ENCODE data around the gene RASA3. TPM values are rescaled to one million over a fixed set of nuclear protein-coding genes. Genes with fewer than 3 reads are reported as not detected.

RASA3 gene
- total and polyA plus RNA-seq, 2 donors (not counting 3 experiments of a cell fraction or from before 2014, with no cell fraction given): 26.5 to 53.8 TPM

GRCh38 chr13:114017966-114018365 is 114.5 kb downstream of the RASA3 start:
- Histone ChIP-seq H4K20me1 (replicated peaks; ENCODE audit: control insufficient read depth, extremely low read depth, insufficient read depth, low read length) (no peaks in the 10 kb centered on the region), H3K27me3 (ENCODE audit: control insufficient read depth in 2 of 2, insufficient read depth in 2 of 2, low read length in 2 of 2) (no peaks in the 10 kb centered on the region), H3K79me2 (ENCODE audit: control insufficient read depth, insufficient read depth, low read length) (no peaks in the 10 kb centered on the region), H3K27ac (ENCODE audit: insufficient read depth, low read depth, low read length) (no peak overlapping the region), H3K9me1 (replicated peaks; ENCODE audit: control insufficient read depth, extremely low read depth, insufficient read depth, low read length) (no peaks in the 10 kb centered on the region), H3K9ac (replicated peaks; ENCODE audit: extremely low read depth, insufficient read depth, low read length) (no peak overlapping the region), H3K36me3 (ENCODE audit: control insufficient read depth in 2 of 2, extremely low read depth in 1 of 2, insufficient read depth in 2 of 2, low read length in 2 of 2) (peaks cover 10 to 59% of the 10 kb centered on the region in 2 experiments), H3K9me3 (replicated peaks; ENCODE audit: control insufficient read depth, insufficient read depth, low read length) (no peaks in the 10 kb centered on the region), H2AFZ (ENCODE audit: low read depth, low read length) (no peak overlapping the region), H3K4me2 (ENCODE audit: insufficient read depth, low read length) (no peak overlapping the region), H3K4me3 (replicated peaks in 1 of 3; ENCODE audit: insufficient read depth in 1 of 3, low read depth in 1 of 3, low read length in 3 of 3) (no peak overlapping the region), H3K4me1 (ENCODE audit: control insufficient read depth, extremely low read depth, insufficient read depth, low read length) (no peaks in the 10 kb centered on the region)
- TF ChIP-seq FOS (IDR thresholded peaks at IDR 0.05; ENCODE audit: borderline replicate concordance, insufficient read depth, low read length) (no peak), JUN (IDR thresholded peaks at IDR 0.05; ENCODE audit: borderline replicate concordance, insufficient read depth, insufficient read length, low read depth) (no peak), MYC (IDR thresholded peaks at IDR 0.05; ENCODE audit: low read depth, low read length) (no peak), POLR2A (IDR thresholded peaks at IDR 0.05; ENCODE audit: low read depth, low read length) (no peak), EZH2 (IDR thresholded peaks at IDR 0.05; ENCODE audit: borderline replicate concordance, low read depth, low read length, severe bottlenecking) (no peak), POLR2AphosphoS5 (IDR thresholded peaks at IDR 0.05; ENCODE audit: insufficient read depth, low read depth, low read length) (no peak), GATA2 (IDR thresholded peaks at IDR 0.05; ENCODE audit: insufficient read depth, insufficient read length, low read depth, low read length) (no peak)
- TF ChIP-seq, protein P1, sequence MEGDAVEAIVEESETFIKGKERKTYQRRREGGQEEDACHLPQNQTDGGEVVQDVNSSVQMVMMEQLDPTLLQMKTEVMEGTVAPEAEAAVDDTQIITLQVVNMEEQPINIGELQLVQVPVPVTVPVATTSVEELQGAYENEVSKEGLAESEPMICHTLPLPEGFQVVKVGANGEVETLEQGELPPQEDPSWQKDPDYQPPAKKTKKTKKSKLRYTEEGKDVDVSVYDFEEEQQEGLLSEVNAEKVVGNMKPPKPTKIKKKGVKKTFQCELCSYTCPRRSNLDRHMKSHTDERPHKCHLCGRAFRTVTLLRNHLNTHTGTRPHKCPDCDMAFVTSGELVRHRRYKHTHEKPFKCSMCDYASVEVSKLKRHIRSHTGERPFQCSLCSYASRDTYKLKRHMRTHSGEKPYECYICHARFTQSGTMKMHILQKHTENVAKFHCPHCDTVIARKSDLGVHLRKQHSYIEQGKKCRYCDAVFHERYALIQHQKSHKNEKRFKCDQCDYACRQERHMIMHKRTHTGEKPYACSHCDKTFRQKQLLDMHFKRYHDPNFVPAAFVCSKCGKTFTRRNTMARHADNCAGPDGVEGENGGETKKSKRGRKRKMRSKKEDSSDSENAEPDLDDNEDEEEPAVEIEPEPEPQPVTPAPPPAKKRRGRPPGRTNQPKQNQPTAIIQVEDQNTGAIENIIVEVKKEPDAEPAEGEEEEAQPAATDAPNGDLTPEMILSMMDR (IDR thresholded peaks at IDR 0.05; ENCODE audit: extremely low read depth in 1 of 2, insufficient read depth in 1 of 2, low read depth in 1 of 2, low read length in 2 of 2): no peak
- TF ChIP-seq, protein P2, sequence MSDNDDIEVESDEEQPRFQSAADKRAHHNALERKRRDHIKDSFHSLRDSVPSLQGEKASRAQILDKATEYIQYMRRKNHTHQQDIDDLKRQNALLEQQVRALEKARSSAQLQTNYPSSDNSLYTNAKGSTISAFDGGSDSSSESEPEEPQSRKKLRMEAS (IDR thresholded peaks at IDR 0.05; ENCODE audit: insufficient read depth, insufficient read length): no peak
- no TSS peak for BruUV-seq (replicated peaks)
- CTCF ChIA-PET: no interaction called here
- dilution Hi-C loops (cut with MboI; ENCODE audit: extremely low pct_ligation_motif_present, low sequenced_read_pairs) (no loop called here), intact Hi-C loops (cut with micrococcal nuclease) (no loop called here)
- POLR2A ChIA-PET: no interaction called here
- DNase-seq (ENCODE audit: low read depth, low spot score): no peak
- FAIRE-seq: no peak

Data from endothelial cell of umbilical vein (primary cell).